Loucy (cell line): Measurements from ENCODE around the gene TYW1.
"Not testable (repeated sequence)": the region's sequence is repeated elsewhere in the genome, so short reads cannot be mapped to it uniquely, and the experiment has no call there.

Source experiments
- EZH2phosphoT487 ChIP-seq: fragments of 200-600 bp; IDR thresholded peaks from 2 replicates; pipeline ENCODE4 v1.6.1; 2018; ENCODE audit warnings: antibody characterized with exemption, mild to moderate bottlenecking, moderate library complexity, borderline replicate concordance
- TF ChIP-seq, protein P1 (sequence below): fragments of 200-600 bp; sonication (generic); conservative IDR thresholded peaks from 2 replicates; pipeline ENCODE4 v1.5.1; 2014; ENCODE audit warnings: mild to moderate bottlenecking, antibody characterized with exemption, low read length

DNA sequence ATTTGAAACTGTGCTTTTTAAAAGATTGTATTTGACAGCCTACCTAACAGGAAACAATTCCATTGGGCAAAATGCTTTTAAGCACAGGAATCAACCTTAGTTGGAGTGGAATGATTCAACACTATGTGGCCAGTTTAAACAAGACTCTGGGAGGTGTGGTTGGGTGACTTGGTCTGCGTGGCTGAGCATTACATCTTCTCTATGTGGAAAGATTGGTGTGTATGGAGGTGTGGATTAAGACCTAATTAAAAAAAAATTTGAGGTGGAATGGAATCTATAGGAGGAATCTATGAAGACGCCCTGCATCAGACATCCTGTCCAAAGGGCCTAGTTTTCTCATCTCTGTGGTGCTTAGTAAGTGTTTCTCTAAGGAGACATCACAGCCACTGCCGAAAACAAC lies 140.9 kb downstream of the TYW1 start:
- TF ChIP-seq, protein P1, sequence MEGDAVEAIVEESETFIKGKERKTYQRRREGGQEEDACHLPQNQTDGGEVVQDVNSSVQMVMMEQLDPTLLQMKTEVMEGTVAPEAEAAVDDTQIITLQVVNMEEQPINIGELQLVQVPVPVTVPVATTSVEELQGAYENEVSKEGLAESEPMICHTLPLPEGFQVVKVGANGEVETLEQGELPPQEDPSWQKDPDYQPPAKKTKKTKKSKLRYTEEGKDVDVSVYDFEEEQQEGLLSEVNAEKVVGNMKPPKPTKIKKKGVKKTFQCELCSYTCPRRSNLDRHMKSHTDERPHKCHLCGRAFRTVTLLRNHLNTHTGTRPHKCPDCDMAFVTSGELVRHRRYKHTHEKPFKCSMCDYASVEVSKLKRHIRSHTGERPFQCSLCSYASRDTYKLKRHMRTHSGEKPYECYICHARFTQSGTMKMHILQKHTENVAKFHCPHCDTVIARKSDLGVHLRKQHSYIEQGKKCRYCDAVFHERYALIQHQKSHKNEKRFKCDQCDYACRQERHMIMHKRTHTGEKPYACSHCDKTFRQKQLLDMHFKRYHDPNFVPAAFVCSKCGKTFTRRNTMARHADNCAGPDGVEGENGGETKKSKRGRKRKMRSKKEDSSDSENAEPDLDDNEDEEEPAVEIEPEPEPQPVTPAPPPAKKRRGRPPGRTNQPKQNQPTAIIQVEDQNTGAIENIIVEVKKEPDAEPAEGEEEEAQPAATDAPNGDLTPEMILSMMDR = not testable (repeated sequence)
- TF ChIP-seq EZH2phosphoT487 = not testable (repeated sequence)
